ENCODE results near the gene NUMA1. TPM values are rescaled to one million over a fixed set of nuclear protein-coding genes. Genes with fewer than 3 reads are reported as not detected.

Gene NUMA1
- total RNA-seq, 1 donor from 2014 or later: 289 TPM

DNA sequence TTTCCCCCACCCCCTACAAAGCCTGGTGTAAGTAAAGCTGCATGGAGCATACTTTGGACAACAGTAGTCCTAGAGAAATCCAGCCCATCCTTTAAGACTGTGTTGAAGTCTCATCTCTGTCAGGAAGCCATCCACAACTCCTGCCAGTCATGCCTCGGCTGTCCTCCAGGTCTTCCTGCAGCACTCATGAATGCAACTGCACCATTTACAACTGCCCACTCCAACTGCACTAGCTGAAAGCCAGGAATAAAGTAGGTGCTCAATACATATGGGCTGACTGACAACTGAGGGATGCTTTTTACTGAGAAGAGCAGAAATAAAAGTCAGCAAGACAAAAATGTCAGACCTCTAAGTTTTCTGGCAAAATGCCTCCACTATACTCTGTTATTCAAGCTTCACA is 54.3 kb downstream of the NUMA1 start:
- Histone ChIP-seq H3K9me3 (no peaks in the 10 kb centered on the region), H3K27me3 (no peaks in the 10 kb centered on the region), H3K4me3 (no peak overlapping the region), H3K4me1 (peaks cover 12 to 29% of the 10 kb centered on the region in 2 donors), H3K27ac (peak overlapping the region; percentile 65 to 66), H3K36me3 (peaks cover 50 to 78% of the 10 kb centered on the region in 2 donors)
- DNase-seq (ENCODE audit: low spot score in 2 of 2): no peak
- intact Hi-C loops (cut with DNase I): no loop called here
- TF ChIP-seq, protein P1, sequence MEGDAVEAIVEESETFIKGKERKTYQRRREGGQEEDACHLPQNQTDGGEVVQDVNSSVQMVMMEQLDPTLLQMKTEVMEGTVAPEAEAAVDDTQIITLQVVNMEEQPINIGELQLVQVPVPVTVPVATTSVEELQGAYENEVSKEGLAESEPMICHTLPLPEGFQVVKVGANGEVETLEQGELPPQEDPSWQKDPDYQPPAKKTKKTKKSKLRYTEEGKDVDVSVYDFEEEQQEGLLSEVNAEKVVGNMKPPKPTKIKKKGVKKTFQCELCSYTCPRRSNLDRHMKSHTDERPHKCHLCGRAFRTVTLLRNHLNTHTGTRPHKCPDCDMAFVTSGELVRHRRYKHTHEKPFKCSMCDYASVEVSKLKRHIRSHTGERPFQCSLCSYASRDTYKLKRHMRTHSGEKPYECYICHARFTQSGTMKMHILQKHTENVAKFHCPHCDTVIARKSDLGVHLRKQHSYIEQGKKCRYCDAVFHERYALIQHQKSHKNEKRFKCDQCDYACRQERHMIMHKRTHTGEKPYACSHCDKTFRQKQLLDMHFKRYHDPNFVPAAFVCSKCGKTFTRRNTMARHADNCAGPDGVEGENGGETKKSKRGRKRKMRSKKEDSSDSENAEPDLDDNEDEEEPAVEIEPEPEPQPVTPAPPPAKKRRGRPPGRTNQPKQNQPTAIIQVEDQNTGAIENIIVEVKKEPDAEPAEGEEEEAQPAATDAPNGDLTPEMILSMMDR (IDR thresholded peaks at IDR 0.05): no peak

DNA sequence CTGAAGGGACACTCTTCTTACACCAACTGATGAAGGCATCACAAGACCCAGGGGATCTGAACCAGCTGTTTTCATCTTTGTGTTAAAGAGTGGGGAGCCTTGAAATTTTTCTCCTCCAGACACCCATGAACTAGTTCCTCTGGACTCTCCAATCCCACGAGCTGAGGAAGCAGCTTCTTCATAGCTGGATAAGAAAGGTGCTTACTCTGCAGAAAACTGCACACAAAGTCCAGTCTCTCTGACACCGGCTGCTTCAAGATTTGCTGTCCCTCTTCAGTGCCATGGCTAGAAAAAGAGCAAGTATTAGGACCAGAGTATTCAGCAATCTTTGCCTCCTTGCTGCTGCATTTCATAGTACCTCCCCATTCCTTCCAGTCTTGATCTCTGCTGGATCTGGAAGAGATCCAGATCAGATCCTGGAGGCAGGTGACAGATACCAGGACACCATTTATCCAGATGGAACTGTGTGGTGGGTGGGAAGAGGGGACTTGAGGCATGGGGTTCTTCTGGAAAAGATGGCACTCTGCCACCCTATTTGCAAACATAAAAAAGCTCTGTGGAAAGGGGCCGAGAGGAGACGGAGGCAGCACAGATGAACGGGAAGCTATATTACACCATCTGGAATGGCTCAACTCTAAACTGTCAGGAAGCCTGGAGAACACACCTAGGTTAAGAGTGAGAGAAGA is 56.1 kb downstream of the NUMA1 start:
- H3K27ac ChIP-seq: no peak overlapping the region
- no peaks in the 10 kb centered on the region for H3K27me3 ChIP-seq
- H3K4me3 ChIP-seq: no peak overlapping the region
- intact Hi-C loops (cut with DNase I): no loop called here
- H3K36me3 ChIP-seq: peaks cover 69 to 87% of the 10 kb centered on the region in 2 donors
- H3K9me3 ChIP-seq: no peaks in the 10 kb centered on the region
- TF ChIP-seq, protein P1 (IDR thresholded peaks at IDR 0.05): no peak
- peaks cover 5 to 23% of the 10 kb centered on the region in 2 donors for H3K4me1 ChIP-seq
- DNase-seq (ENCODE audit: low spot score in 2 of 2): no peak

DNA sequence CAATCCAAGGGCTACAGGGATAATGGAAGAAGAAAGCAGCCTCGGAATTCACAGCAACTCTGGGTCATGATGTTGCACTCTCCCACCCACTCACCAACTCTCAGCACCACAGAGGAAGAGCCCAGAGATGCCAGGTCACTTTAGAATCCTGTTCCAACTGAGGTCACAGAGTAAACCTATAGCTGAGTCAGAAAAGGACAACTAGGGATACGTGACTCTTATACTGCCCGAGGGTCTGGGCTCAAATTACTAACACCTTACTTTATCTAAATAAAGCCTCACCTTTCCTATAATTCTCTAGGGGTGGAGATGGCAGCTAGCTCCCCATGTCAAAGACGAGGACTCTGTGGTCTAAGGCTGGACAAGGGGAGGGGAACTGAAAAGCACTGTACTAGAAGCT is 57.0 kb downstream of the NUMA1 start:
- TF ChIP-seq, protein P1 (IDR thresholded peaks at IDR 0.05): no peak
- Histone ChIP-seq H3K36me3 (peaks cover 69 to 87% of the 10 kb centered on the region in 2 donors), H3K27ac (no peak overlapping the region), H3K27me3 (no peaks in the 10 kb centered on the region), H3K4me1 (peaks cover 5 to 21% of the 10 kb centered on the region in 2 donors), H3K9me3 (no peaks in the 10 kb centered on the region), H3K4me3 (no peak overlapping the region)
- intact Hi-C loops (cut with DNase I): no loop called here
- no peak for DNase-seq (ENCODE audit: low spot score in 2 of 2)

DNA sequence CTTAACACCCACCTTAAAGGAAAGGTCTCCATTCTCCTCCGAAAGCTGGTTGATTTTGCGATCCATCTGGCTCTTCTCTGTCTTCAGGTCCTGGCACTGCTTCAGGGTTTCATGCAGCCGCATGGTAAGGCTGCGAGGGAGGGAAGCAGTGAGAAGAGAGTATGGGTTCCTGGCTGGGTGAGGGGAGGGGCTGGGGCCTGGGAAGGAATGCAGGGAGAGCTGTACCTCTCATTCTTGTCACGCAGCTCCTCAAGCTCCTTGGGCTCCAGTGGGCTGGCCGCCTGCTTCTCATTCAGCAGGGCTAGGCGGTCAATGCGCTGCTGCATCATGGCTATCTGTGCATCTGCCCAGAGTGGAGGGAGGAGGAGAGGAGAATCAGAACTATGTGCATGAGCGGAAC is 62.2 kb downstream of the NUMA1 start:
- DNase-seq (ENCODE audit: low spot score in 2 of 2): no peak
- H3K36me3 ChIP-seq: peaks cover 100% of the 10 kb centered on the region in 2 donors
- TF ChIP-seq, protein P1 (IDR thresholded peaks at IDR 0.05): no peak

DNA sequence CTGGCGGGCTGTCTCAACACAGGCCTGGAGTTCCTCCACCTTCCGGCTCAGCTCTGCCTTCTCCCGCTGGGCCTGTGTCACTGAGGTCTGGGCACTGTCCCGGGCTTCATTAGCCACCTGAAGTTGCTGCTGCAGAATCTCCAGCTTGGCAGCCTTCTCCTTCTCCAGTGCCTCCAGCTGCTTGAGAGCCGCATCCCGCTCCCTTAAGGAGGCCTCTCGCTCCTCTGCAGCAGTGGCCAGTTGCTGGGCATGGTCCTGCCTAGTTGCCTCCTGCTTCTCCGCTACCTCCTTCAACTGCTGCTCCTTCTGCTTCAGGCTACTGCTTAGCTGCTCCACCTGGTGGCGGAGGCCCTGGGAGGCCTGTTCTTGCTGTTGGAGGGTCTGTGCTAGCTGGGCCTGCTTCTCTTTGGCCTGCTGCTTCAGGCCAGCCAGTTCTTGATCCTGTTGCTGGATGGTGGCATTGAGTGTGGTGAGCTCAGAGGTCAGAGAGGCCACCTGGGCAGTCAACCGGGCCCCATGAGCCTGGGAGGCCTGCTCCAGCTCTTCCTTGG is 64.8 kb downstream of the NUMA1 start:
- TF ChIP-seq, protein P1 (IDR thresholded peaks at IDR 0.05): no peak
- Histone ChIP-seq H3K9me3 (no peaks in the 10 kb centered on the region), H3K36me3 (peaks cover 100% of the 10 kb centered on the region in 2 donors), H3K4me1 (peaks cover 31 to 34% of the 10 kb centered on the region in 2 donors), H3K27me3 (no peaks in the 10 kb centered on the region), H3K27ac (no peak overlapping the region), H3K4me3 (no peak overlapping the region)
- intact Hi-C loops (cut with DNase I): no loop called here
- DNase-seq (ENCODE audit: low spot score in 2 of 2): peak in 1 of 2 donors; percentile 62

More for the DNA sequence above, 62.2 kb downstream of the NUMA1 start:
- Histone ChIP-seq H3K27ac (no peak overlapping the region), H3K4me1 (peaks cover 19 to 24% of the 10 kb centered on the region in 2 donors), H3K4me3 (no peak overlapping the region), H3K9me3 (no peaks in the 10 kb centered on the region), H3K27me3 (no peaks in the 10 kb centered on the region)
- intact Hi-C loops (cut with DNase I): no loop called here

All from ascending aorta (tissue), 2 donors.